Testis (tissue), 5 donors: Measurements from ENCODE around the gene STK36. TPM values are rescaled to one million over a fixed set of nuclear protein-coding genes. Genes with fewer than 3 reads are reported as not detected.

Experiments used
- DNase-seq: peaks from one replicate; pipeline ENCODE4 v3.0.0-alpha.2; 2019
- H3K27ac ChIP-seq, 2 donors: fragments of 200-600 bp; sonication (generic); one replicate each; pipeline ENCODE4 v1.5.1; 2019
- H3K27me3 ChIP-seq: fragments of 200-600 bp; sonication (generic); one replicate; pipeline ENCODE4 v1.5.1; 2019
- H3K36me3 ChIP-seq: fragments of 200-600 bp; sonication (generic); one replicate; pipeline ENCODE4 v1.5.1; 2017; ENCODE audit warnings: low read depth; ENCODE audit errors: missing control alignments
- H3K4me1 ChIP-seq: fragments of 200-600 bp; sonication (generic); one replicate; pipeline ENCODE4 v1.5.1; 2019
- H3K4me3 ChIP-seq, 2 donors: fragments of 200-600 bp; sonication (generic); one replicate each; pipeline ENCODE4 v1.5.1; 2017 to 2019
- H3K9me3 ChIP-seq: fragments of 200-600 bp; sonication (generic); one replicate; pipeline ENCODE4 v1.5.1; 2017
- POLR2A ChIP-seq: fragments of 450-650 bp; IDR thresholded peaks from one replicate; pipeline ENCODE4 v1.6.1; 2017; ENCODE audit warnings: antibody characterized with exemption, mild to moderate bottlenecking, moderate library complexity
- WGBS, 2 donors: methylation state at CpG; one replicate each; pipeline ENCODE4 v1.1.5; 2018; 5-methylcytosine and 5-hydroxymethylcytosine counted together
- intact Hi-C: fragments of 100-400 bp; cut with DNase I; formaldehyde crosslinking; loops from one replicate; pipeline ENCODE4 v1.15.1; 2023; ENCODE audit warnings: low total_unique reads
- long read RNA-seq, 2 donors: transcript quantifications; one replicate each; lab custom pipeline, GENCODE V29; 2026
- polyA plus RNA-seq: library from polyadenylated mRNA; stranded (reverse); fragments of 350-450 nt; fragmentation: Illumina TruSeq; extraction: RNeasy Lipid Tissue Mini Kit (QIAGEN cat#74804); gene quantifications from one replicate; pipeline ENCODE4 v1.2.3, GENCODE V29; 2014; ENCODE audit warnings: low read depth, low replicate concordance; ENCODE audit not compliant: insufficient read depth
- total RNA-seq, 2 donors: library from RNA; depleted of rRNA; stranded (reverse); fragments of >200 nt; gene quantifications; one replicate each; pipeline ENCODE4 v1.2.3, GENCODE V29; 2016
- TF ChIP-seq, protein P1 (sequence below), 3 experiments: fragments of 450-650 bp in 2 of 3; fragments of 200-600 bp in 1 of 3; sonication (generic) in 1 of 3; IDR thresholded peaks; one replicate each; pipeline ENCODE4 v1.5.1; 2016 to 2019; ENCODE audit warnings: antibody characterized with exemption in 3 of 3, mild to moderate bottlenecking in 2 of 3, moderate library complexity in 1 of 3

STK36 gene, protein sequence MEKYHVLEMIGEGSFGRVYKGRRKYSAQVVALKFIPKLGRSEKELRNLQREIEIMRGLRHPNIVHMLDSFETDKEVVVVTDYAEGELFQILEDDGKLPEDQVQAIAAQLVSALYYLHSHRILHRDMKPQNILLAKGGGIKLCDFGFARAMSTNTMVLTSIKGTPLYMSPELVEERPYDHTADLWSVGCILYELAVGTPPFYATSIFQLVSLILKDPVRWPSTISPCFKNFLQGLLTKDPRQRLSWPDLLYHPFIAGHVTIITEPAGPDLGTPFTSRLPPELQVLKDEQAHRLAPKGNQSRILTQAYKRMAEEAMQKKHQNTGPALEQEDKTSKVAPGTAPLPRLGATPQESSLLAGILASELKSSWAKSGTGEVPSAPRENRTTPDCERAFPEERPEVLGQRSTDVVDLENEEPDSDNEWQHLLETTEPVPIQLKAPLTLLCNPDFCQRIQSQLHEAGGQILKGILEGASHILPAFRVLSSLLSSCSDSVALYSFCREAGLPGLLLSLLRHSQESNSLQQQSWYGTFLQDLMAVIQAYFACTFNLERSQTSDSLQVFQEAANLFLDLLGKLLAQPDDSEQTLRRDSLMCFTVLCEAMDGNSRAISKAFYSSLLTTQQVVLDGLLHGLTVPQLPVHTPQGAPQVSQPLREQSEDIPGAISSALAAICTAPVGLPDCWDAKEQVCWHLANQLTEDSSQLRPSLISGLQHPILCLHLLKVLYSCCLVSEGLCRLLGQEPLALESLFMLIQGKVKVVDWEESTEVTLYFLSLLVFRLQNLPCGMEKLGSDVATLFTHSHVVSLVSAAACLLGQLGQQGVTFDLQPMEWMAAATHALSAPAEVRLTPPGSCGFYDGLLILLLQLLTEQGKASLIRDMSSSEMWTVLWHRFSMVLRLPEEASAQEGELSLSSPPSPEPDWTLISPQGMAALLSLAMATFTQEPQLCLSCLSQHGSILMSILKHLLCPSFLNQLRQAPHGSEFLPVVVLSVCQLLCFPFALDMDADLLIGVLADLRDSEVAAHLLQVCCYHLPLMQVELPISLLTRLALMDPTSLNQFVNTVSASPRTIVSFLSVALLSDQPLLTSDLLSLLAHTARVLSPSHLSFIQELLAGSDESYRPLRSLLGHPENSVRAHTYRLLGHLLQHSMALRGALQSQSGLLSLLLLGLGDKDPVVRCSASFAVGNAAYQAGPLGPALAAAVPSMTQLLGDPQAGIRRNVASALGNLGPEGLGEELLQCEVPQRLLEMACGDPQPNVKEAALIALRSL (N-terminal part only)
- 100 to 1,000 TPM; 168 to 186 TPM for total RNA-seq
- polyA plus RNA-seq: 153 TPM
- long read RNA-seq, donor 1, partial matches to known transcripts: 6 of 7 reads
- long read RNA-seq, donor 1, other reads (novel, unspliced or antisense): 0 of 7 reads
- long read RNA-seq, donor 2, full-length matches to known transcripts: 1 of 1 reads
- long read RNA-seq, donor 2, partial matches to known transcripts: 0 of 1 reads
- long read RNA-seq, donor 2, other reads (novel, unspliced or antisense): 0 of 1 reads

DNA sequence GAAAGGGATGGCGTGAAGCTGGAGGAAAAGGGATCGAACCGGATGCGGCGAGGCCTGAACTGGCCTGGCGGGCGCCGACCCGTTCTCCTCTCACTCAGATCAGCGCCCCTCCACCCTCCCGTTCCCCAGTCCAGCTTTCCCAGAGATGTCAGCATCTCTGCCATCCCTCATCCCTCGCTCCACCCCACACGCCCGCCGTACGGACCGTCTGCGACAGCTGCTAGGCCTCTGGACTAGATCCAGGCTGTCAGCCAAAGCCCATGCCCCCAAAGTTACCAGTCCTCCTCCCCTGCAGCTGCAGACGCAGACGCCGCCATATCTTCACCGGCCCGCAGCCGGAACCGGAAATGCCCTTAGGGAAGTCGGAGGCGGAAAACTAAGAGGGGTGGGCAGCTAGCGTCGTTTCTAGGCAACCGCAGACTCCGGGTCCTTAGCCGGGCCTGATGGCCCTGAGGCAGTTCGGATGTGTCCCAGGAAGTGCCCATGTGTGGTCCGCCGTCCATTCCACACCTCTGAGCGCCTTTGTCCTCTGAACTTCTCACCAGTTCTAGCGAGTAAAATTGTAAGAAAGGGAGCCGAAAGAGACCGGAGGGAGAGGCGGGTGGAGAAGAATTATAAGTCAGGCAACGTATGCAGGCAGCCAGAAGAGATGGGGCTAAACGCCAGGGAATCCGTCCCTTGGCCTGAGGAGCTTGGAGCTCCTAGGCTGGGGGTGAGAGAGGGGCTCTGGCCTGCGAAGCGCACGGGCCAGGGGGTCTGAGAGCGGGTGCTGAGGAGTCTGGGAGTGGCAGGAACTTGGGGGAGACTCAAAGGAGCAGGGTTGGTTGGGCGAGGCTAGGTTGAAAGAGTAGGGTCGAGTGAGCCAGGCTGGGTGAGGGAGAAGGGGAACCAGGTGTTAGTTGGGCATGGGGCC lies at the start of gene STK36, which contains the start of gene RNF25:
Gene STK36, plus strand, starts transcription at position 433 of the 913 bp plus-strand sequence. CDS start 744 bp downstream, outside the sequence.
Gene RNF25, minus strand, starts transcription at position 349 of the 913 bp plus-strand sequence. Its CDS starts 32 bp downstream, at position 317.
- no peaks in the 10 kb centered on the region for H3K36me3 ChIP-seq
- DNase-seq: peak; percentile 95
- H3K27me3 ChIP-seq: no peaks in the 10 kb centered on the region
- intact Hi-C loops: no loop called here
- no peaks in the 10 kb centered on the region for H3K9me3 ChIP-seq
- TF ChIP-seq, protein P1, sequence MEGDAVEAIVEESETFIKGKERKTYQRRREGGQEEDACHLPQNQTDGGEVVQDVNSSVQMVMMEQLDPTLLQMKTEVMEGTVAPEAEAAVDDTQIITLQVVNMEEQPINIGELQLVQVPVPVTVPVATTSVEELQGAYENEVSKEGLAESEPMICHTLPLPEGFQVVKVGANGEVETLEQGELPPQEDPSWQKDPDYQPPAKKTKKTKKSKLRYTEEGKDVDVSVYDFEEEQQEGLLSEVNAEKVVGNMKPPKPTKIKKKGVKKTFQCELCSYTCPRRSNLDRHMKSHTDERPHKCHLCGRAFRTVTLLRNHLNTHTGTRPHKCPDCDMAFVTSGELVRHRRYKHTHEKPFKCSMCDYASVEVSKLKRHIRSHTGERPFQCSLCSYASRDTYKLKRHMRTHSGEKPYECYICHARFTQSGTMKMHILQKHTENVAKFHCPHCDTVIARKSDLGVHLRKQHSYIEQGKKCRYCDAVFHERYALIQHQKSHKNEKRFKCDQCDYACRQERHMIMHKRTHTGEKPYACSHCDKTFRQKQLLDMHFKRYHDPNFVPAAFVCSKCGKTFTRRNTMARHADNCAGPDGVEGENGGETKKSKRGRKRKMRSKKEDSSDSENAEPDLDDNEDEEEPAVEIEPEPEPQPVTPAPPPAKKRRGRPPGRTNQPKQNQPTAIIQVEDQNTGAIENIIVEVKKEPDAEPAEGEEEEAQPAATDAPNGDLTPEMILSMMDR (IDR thresholded peaks at IDR 0.05): no peak
- 1% methylated on average over 45 to 49 of the region's 49 CpGs for WGBS, 2 donors
- no peaks in the 10 kb centered on the region for H3K4me1 ChIP-seq
- H3K4me3 ChIP-seq: peak within 1 kb of the TSS; percentile 73 to 91
- peak within 1 kb of the TSS; percentile 75 for H3K27ac ChIP-seq

GRCh38 chr2:218622606-218623365 lies 49.1 kb upstream of the STK36 start:
- Histone ChIP-seq H3K4me1 (no peaks in the 10 kb centered on the region), H3K4me3 (no peak overlapping the region), H3K27ac (no peak overlapping the region), H3K9me3 (no peaks in the 10 kb centered on the region), H3K36me3 (no peaks in the 10 kb centered on the region), H3K27me3 (no peaks in the 10 kb centered on the region)
- intact Hi-C loops: no loop called here
- TF ChIP-seq, protein P1 (IDR thresholded peaks at IDR 0.05): no peak
- no peak for TF ChIP-seq POLR2A
- no peak for DNase-seq
- WGBS, 2 donors: 73 to 77% methylated on average over 7 of the region's 7 CpGs

- no peak overlapping the region for H3K27ac ChIP-seq
- no peak for TF ChIP-seq POLR2A
- TF ChIP-seq, protein P1 (IDR thresholded peaks at IDR 0.05): no peak
- H3K27me3 ChIP-seq: no peaks in the 10 kb centered on the region
- H3K4me1 ChIP-seq: no peaks in the 10 kb centered on the region
- WGBS, 2 donors: 83 to 84% methylated on average over 3 of the region's 3 CpGs
- H3K4me3 ChIP-seq: no peak overlapping the region
- no peak for DNase-seq
- H3K36me3 ChIP-seq: no peaks in the 10 kb centered on the region
- intact Hi-C loops: no loop called here
- H3K9me3 ChIP-seq: no peaks in the 10 kb centered on the region
Observed at GRCh38 chr2:218623366-218623705, 48.5 kb upstream of the STK36 start.
